HepG2 (cell line): ENCODE results near the gene DCP1B. TPM values are rescaled to one million over a fixed set of nuclear protein-coding genes. Genes with fewer than 3 reads are reported as not detected.
A peak's percentile ranks its signal among the peaks of the same experiment; 100 is the strongest.

Experiments used
- ATF7-NPFF ChIP-seq: sonication (generic); formaldehyde crosslinking; IDR thresholded peaks from 2 replicates; pipeline ENCODE4 v1.8.1; 2023; ENCODE audit warnings: mild to moderate bottlenecking, low read depth, missing genetic modification reagents, moderate library complexity
- BORCS8-MEF2B ChIP-seq: sonication (generic); formaldehyde crosslinking; IDR thresholded peaks from 2 replicates; pipeline ENCODE4 v1.8.0; 2022; ENCODE audit warnings: mild to moderate bottlenecking, missing genetic modification reagents
- DPF2 ChIP-seq: sonication (generic); formaldehyde crosslinking; IDR thresholded peaks from 2 replicates; pipeline ENCODE4 v1.4.0; 2020; ENCODE audit warnings: mild to moderate bottlenecking, low read depth, missing genetic modification reagents, borderline replicate concordance
- GABPB1 ChIP-seq: IDR thresholded peaks from 2 replicates; pipeline ENCODE4 v1.6.1; 2016; ENCODE audit warnings: mild to moderate bottlenecking, missing genetic modification reagents, moderate library complexity, missing compliant biosample characterization
- GTF3A ChIP-seq: sonication (generic); formaldehyde crosslinking; conservative IDR thresholded peaks from 2 replicates; pipeline ENCODE4 v1.4.0; 2020; ENCODE audit warnings: mild to moderate bottlenecking, missing genetic modification reagents
- HDAC6 ChIP-seq: fragments of 200-600 bp; sonication (generic); IDR thresholded peaks from 2 replicates; pipeline ENCODE4 v1.7.0; 2017; ENCODE audit warnings: mild to moderate bottlenecking, antibody characterized with exemption, low read length, low read depth
- MEIS1 ChIP-seq: sonication (generic); formaldehyde crosslinking; IDR thresholded peaks from 2 replicates; pipeline ENCODE4 v1.9.0; 2021; ENCODE audit warnings: mild to moderate bottlenecking, missing genetic modification reagents, moderate library complexity, borderline replicate concordance
- NBN ChIP-seq: fragments of 450-650 bp; conservative IDR thresholded peaks from 2 replicates; pipeline ENCODE4 v1.6.1; 2017
- PRMT3 ChIP-seq: sonication (generic); formaldehyde crosslinking; IDR thresholded peaks from 2 replicates; pipeline ENCODE4 v1.8.1; 2022; ENCODE audit warnings: low read depth, mild to moderate bottlenecking, moderate library complexity, missing genetic modification reagents, borderline replicate concordance
- SETDB1 ChIP-seq: sonication (generic); formaldehyde crosslinking; IDR thresholded peaks from 2 replicates; pipeline ENCODE4 v1.5.1; 2020; ENCODE audit warnings: missing genetic modification reagents, mild to moderate bottlenecking, borderline replicate concordance
- TCF7L2 ChIP-seq: IDR thresholded peaks from 2 replicates; pipeline ENCODE4 v1.6.1; 2011; ENCODE audit warnings: mild to moderate bottlenecking, low read depth, low read length, moderate library complexity
- THAP11 ChIP-seq: IDR thresholded peaks from 2 replicates; pipeline ENCODE4 v1.6.1; 2016; ENCODE audit warnings: missing biosample characterization, missing genetic modification reagents
- ZBTB42 ChIP-seq: sonication (generic); formaldehyde crosslinking; IDR thresholded peaks from 2 replicates; pipeline ENCODE4 v1.5.0; 2020; ENCODE audit warnings: mild to moderate bottlenecking, missing genetic modification reagents
- ZFAT ChIP-seq: sonication (generic); formaldehyde crosslinking; conservative IDR thresholded peaks from 2 replicates; pipeline ENCODE4 v1.8.1; 2023; ENCODE audit warnings: missing genetic modification reagents, inconsistent platforms
- ZFY ChIP-seq: sonication (generic); formaldehyde crosslinking; IDR thresholded peaks from 2 replicates; pipeline ENCODE4 v1.4.0; 2020; ENCODE audit warnings: missing genetic modification reagents
- ZNF230 ChIP-seq: sonication (generic); formaldehyde crosslinking; IDR thresholded peaks from 2 replicates; pipeline ENCODE4 v1.4.0; 2020; ENCODE audit warnings: mild to moderate bottlenecking, missing genetic modification reagents
- ZNF318 ChIP-seq: sonication (generic); formaldehyde crosslinking; IDR thresholded peaks from 2 replicates; pipeline ENCODE4 v1.4.0; 2020; ENCODE audit warnings: mild to moderate bottlenecking, missing genetic modification reagents
- ZNF329 ChIP-seq: sonication (generic); formaldehyde crosslinking; IDR thresholded peaks from 2 replicates; pipeline ENCODE4 v1.9.0; 2021; ENCODE audit warnings: low read depth, mild to moderate bottlenecking, missing genetic modification reagents
- ZNF354B ChIP-seq: sonication (generic); formaldehyde crosslinking; IDR thresholded peaks from 2 replicates; pipeline ENCODE4 v1.8.0; 2022; ENCODE audit warnings: mild to moderate bottlenecking, missing genetic modification reagents
- ZNF878 ChIP-seq: sonication (generic); formaldehyde crosslinking; IDR thresholded peaks from 2 replicates; pipeline ENCODE4 v1.8.1; 2023; ENCODE audit warnings: mild to moderate bottlenecking, missing genetic modification reagents, moderate library complexity
- ZNF883 ChIP-seq: sonication (generic); formaldehyde crosslinking; IDR thresholded peaks from 2 replicates; pipeline ENCODE4 v1.5.1; 2020; ENCODE audit warnings: mild to moderate bottlenecking, missing genetic modification reagents; ENCODE audit errors: not compliant biosample characterization
- ZSCAN30 ChIP-seq: sonication (generic); formaldehyde crosslinking; IDR thresholded peaks from 2 replicates; pipeline ENCODE4 v1.5.0; 2020; ENCODE audit warnings: mild to moderate bottlenecking, missing genetic modification reagents
- polyA plus RNA-seq, 8 experiments: library from polyadenylated mRNA; depleted of rRNA in 3 of 8; stranded (reverse) in 7 of 8; unstranded in 1 of 8; fragments of >200 nt; fragmentation: Illumina TruSeq in 4 of 8; extraction: Trizol in 4 of 8; gene quantifications; 2 replicates each; pipeline versions ENCODE4 v1.2.1 to v1.2.3, GENCODE V29; 2011 to 2016; ENCODE audit warnings: low read depth in 4 of 8, missing spikeins in 1 of 8, mixed read lengths in 1 of 8; ENCODE audit not compliant: insufficient read depth in 1 of 8
- total RNA-seq, 5 experiments: library from RNA; depleted of rRNA; stranded (reverse); fragments of >200 nt; fragmentation: Illumina TruSeq; extraction: Trizol; gene quantifications; 2 replicates each; pipeline ENCODE4 v1.2.3, GENCODE V29; 2016; ENCODE audit warnings: low read depth in 1 of 5
- TF ChIP-seq, protein P1 (sequence below): sonication (generic); formaldehyde crosslinking; IDR thresholded peaks from 2 replicates; pipeline ENCODE4 v1.8.0; 2022; ENCODE audit warnings: missing genetic modification reagents, mild to moderate bottlenecking, borderline replicate concordance

Gene DCP1B
- total and polyA plus RNA-seq, 2 of the 13 experiments (the other 11 are each of a cell fraction or from before 2014, with no cell fraction given): 11.4 to 27.2 TPM

- TF ChIP-seq ZNF318 (CRISPR knock-in tag): no peak
- no peak for TF ChIP-seq ZFY (CRISPR knock-in tag)
- no peak for TF ChIP-seq ZNF883
- TF ChIP-seq ZFAT: no peak
- peak; percentile 69 for TF ChIP-seq DPF2 (CRISPR knock-in tag)
- TF ChIP-seq HDAC6: no peak
- TF ChIP-seq PRMT3 (CRISPR knock-in tag): no peak
- TF ChIP-seq BORCS8-MEF2B (CRISPR knock-in tag): no peak
- TF ChIP-seq ZBTB42 (CRISPR knock-in tag): no peak
- no peak for TF ChIP-seq NBN
- no peak for TF ChIP-seq SETDB1
- TF ChIP-seq MEIS1 (CRISPR knock-in tag): no peak
- no peak for TF ChIP-seq ZNF329 (CRISPR knock-in tag)
- TF ChIP-seq ATF7-NPFF (CRISPR knock-in tag): no peak
- TF ChIP-seq ZNF878 (CRISPR knock-in tag): no peak; the same call in 1 of the 2 replicates
- no peak for TF ChIP-seq ZNF230 (CRISPR knock-in tag)
- TF ChIP-seq GABPB1 (CRISPR knock-in tag): peak; percentile 75
- no peak for TF ChIP-seq ZNF354B (CRISPR knock-in tag)
- peak; percentile 46; the same call in 1 of the 2 replicates for TF ChIP-seq THAP11
- TF ChIP-seq ZSCAN30 (CRISPR knock-in tag): no peak
- TF ChIP-seq, protein P1, sequence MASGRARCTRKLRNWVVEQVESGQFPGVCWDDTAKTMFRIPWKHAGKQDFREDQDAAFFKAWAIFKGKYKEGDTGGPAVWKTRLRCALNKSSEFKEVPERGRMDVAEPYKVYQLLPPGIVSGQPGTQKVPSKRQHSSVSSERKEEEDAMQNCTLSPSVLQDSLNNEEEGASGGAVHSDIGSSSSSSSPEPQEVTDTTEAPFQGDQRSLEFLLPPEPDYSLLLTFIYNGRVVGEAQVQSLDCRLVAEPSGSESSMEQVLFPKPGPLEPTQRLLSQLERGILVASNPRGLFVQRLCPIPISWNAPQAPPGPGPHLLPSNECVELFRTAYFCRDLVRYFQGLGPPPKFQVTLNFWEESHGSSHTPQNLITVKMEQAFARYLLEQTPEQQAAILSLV: no peak
- no peak for TF ChIP-seq TCF7L2
- no peak for TF ChIP-seq GTF3A (CRISPR knock-in tag)
These were observed 10.3 kb downstream of the DCP1B start (continued) for GRCh38 chr12:1993871-1994371.
